GM13977 (cell line): Measurements from ENCODE around the gene RABAC1.

ENCODE experiments used
- DNase-seq: peaks from one replicate; pipeline ENCODE4 v3.0.0; 2012; ENCODE audit warnings: low spot score
- CTCF ChIP-seq: IDR thresholded peaks from 2 replicates; pipeline ENCODE4 v1.5.1; 2012; ENCODE audit warnings: mild to moderate bottlenecking, control low read depth; ENCODE audit not compliant: insufficient read depth; ENCODE audit errors: extremely low read depth, missing control alignments
- in situ Hi-C: fragments of 300-500 bp; cut with MboI; formaldehyde crosslinking; loops from one replicate; pipeline ENCODE4 v1.12.0; 2022; ENCODE audit warnings: low sequenced_read_pairs, low pct_unique_long_range_greater_than_20kb, mixed read lengths, inconsistent platforms; ENCODE audit not compliant: unreplicated experiment

Gene RABAC1

GRCh38 chr19:41929536-41930071 lies 29.5 kb downstream of the RABAC1 start:
- no peak for TF ChIP-seq CTCF
- in situ Hi-C loops, result no loop called here
- DNase-seq, result no peak

- no peak for DNase-seq
- no peak for TF ChIP-seq CTCF
- in situ Hi-C loops, result no loop called here
These were observed 30.2 kb downstream of the RABAC1 start for GRCh38 chr19:41928754-41929535.

- in situ Hi-C loops, result no loop called here
- peak; percentile 76 for DNase-seq
These were observed 30.9 kb downstream of the RABAC1 start, which contains the start of gene ERFL for GRCh38 chr19:41928221-41928683. Gene ERFL, minus strand, starts transcription at chr19:41928449. Its CDS starts 15,530 bp downstream, at chr19:41912919.

GRCh38 chr19:41927497-41928192 lies 31.5 kb downstream of the RABAC1 start:
- TF ChIP-seq CTCF, result no peak
- in situ Hi-C loops, result no loop called here
- peak; percentile 76 for DNase-seq

More at GRCh38 chr19:41928221-41928683, 30.9 kb downstream of the RABAC1 start, which contains the start of gene ERFL:
- TF ChIP-seq CTCF, result peak; percentile 13

GRCh38 chr19:41926763-41927496 lies 32.2 kb downstream of the RABAC1 start:
- no peak for DNase-seq
- no peak for TF ChIP-seq CTCF
- in situ Hi-C loops, result no loop called here

GRCh38 chr19:41926028-41926762 lies 32.9 kb downstream of the RABAC1 start:
- no peak for TF ChIP-seq CTCF
- no peak for DNase-seq
- in situ Hi-C loops, result no loop called here
